K562 (cell line): Measurements from ENCODE around the gene TXNIP. TPM values are rescaled to one million over a fixed set of nuclear protein-coding genes. Genes with fewer than 3 reads are reported as not detected.

ENCODE experiments used
- C11orf30 ChIP-seq: fragments of 450-650 bp; IDR thresholded peaks from 2 replicates; pipeline ENCODE4 v1.6.1; 2016; ENCODE audit warnings: low read depth, mild to moderate bottlenecking
- CBFA2T2 ChIP-seq: fragments of 450-650 bp; conservative IDR thresholded peaks from 2 replicates; pipeline ENCODE4 v1.6.1; 2017; ENCODE audit warnings: mild to moderate bottlenecking
- CC2D1A ChIP-seq: fragments of 450-650 bp; IDR thresholded peaks from 2 replicates; pipeline ENCODE4 v1.6.1; 2017; ENCODE audit warnings: mild to moderate bottlenecking
- COPS2 ChIP-seq: fragments of 450-650 bp; conservative IDR thresholded peaks from 2 replicates; pipeline ENCODE4 v1.6.1; 2016; ENCODE audit warnings: mild to moderate bottlenecking, moderate library complexity
- DIDO1 ChIP-seq: fragments of 450-650 bp; IDR thresholded peaks from 2 replicates; pipeline ENCODE4 v1.6.1; 2016; ENCODE audit warnings: low read depth, missing biosample characterization, missing genetic modification characterization
- ELF2 ChIP-seq: fragments of 250-450 bp; sonication (Bioruptor Pico); IDR thresholded peaks from 2 replicates; pipeline ENCODE4 v1.5.0; 2021; ENCODE audit warnings: mild to moderate bottlenecking
- ELF4 ChIP-seq: fragments of 450-650 bp; formaldehyde crosslinking; IDR thresholded peaks from 2 replicates; pipeline ENCODE4 v1.4.0; 2022; ENCODE audit warnings: missing genetic modification characterization
- GABPA ChIP-seq: fragments of 200-800 bp; sonication (Bioruptor generic); conservative IDR thresholded peaks from 2 replicates; pipeline ENCODE4 v1.6.1; 2016; ENCODE audit warnings: low read depth, missing genetic modification characterization, missing compliant biosample characterization
- GTF2A2 ChIP-seq: IDR thresholded peaks from 2 replicates; pipeline ENCODE4 v1.6.1; 2016; ENCODE audit warnings: mild to moderate bottlenecking, missing genetic modification characterization, missing compliant biosample characterization
- HNRNPUL1 ChIP-seq: fragments of 200-400 bp; formaldehyde crosslinking; IDR thresholded peaks from 2 replicates; pipeline ENCODE4 v1.6.1; 2017; ENCODE audit warnings: low read length
- NFYB ChIP-seq: IDR thresholded peaks from 2 replicates; pipeline ENCODE4 v1.6.1; 2011; ENCODE audit warnings: mild to moderate bottlenecking, moderate library complexity; ENCODE audit not compliant: insufficient read length; ENCODE audit errors: extremely low read depth
- NR2C2 ChIP-seq, 2 experiments: fragments of 200-800 bp in 1 of 2; sonication (Bioruptor generic) in 1 of 2; sonication (generic) in 1 of 2; formaldehyde crosslinking in 1 of 2; IDR thresholded peaks; 2 replicates each; pipeline versions ENCODE4 v1.6.1 to v1.8.0; 2016 to 2022; ENCODE audit warnings: mild to moderate bottlenecking in 1 of 2, missing compliant biosample characterization in 1 of 2, missing genetic modification characterization in 1 of 2, missing genetic modification reagents in 1 of 2
- PRMT5 ChIP-seq: sonication (generic); formaldehyde crosslinking; IDR thresholded peaks from 2 replicates; pipeline ENCODE4 v1.5.0; 2020; ENCODE audit warnings: missing genetic modification reagents
- RBM17 ChIP-seq: fragments of 200-400 bp; formaldehyde crosslinking; IDR thresholded peaks from 2 replicates; pipeline ENCODE4 v1.6.1; 2017; ENCODE audit warnings: low read depth, mild to moderate bottlenecking, low read length, borderline replicate concordance
- SNRNP70 ChIP-seq: fragments of 200-400 bp; formaldehyde crosslinking; optimal IDR thresholded peaks from 2 replicates; pipeline ENCODE3; 2017; ENCODE audit warnings: low read depth, low read length
- TEAD4 ChIP-seq, 2 experiments: sonication (generic) in 1 of 2; formaldehyde crosslinking in 1 of 2; IDR thresholded peaks; 2 replicates each; pipeline versions ENCODE4 v1.6.1 to v1.8.0; 2012 to 2022; ENCODE audit warnings: borderline replicate concordance in 1 of 2, inconsistent platforms in 1 of 2, low read length in 1 of 2, mild to moderate bottlenecking in 1 of 2, missing genetic modification reagents in 1 of 2
- ZNF217 ChIP-seq: sonication (generic); formaldehyde crosslinking; IDR thresholded peaks from 2 replicates; pipeline ENCODE4 v1.8.0; 2022; ENCODE audit warnings: mild to moderate bottlenecking, missing genetic modification reagents
- ZNF282 ChIP-seq: sonication (generic); formaldehyde crosslinking; IDR thresholded peaks from 2 replicates; pipeline ENCODE4 v1.8.1; 2023; ENCODE audit warnings: missing genetic modification reagents
- ZNF696 ChIP-seq: fragments of 250-450 bp; sonication (Bioruptor Pico); conservative IDR thresholded peaks from 2 replicates; pipeline ENCODE4 v1.4.0; 2020; ENCODE audit warnings: mild to moderate bottlenecking, moderate library complexity
- ZNF79 ChIP-seq: fragments of 250-450 bp; sonication (Bioruptor Pico); IDR thresholded peaks from 2 replicates; pipeline ENCODE4 v1.4.0; 2020; ENCODE audit warnings: low read depth, mild to moderate bottlenecking, moderate library complexity
- polyA plus RNA-seq, 8 experiments: library from polyadenylated mRNA; depleted of rRNA in 4 of 8; stranded (reverse) in 5 of 8; unstranded in 3 of 8; fragments of >200 nt; fragmentation: Nextera tagmentation in 2 of 8; fragmentation: Illumina TruSeq in 1 of 8; extraction: Ambion mirVana in 2 of 8; extraction: Trizol in 1 of 8; gene quantifications; 2 replicates each; pipeline versions ENCODE4 v1.2.1 to v1.2.3, GENCODE V29; 2011 to 2014; ENCODE audit warnings: inconsistent platforms in 1 of 8, missing spikeins in 1 of 8
- total RNA-seq, 7 experiments: library from RNA; depleted of rRNA in 6 of 7; stranded (reverse); fragments of >200 nt in 6 of 7; fragmentation: Illumina TruSeq in 2 of 7; extraction: Trizol in 2 of 7; gene quantifications; 2 replicates each; pipeline versions ENCODE4 v1.2.1 to v1.2.3, GENCODE V29; 2011 to 2021; ENCODE audit warnings: low replicate concordance in 1 of 7
- TF ChIP-seq, protein P1 (sequence below): fragments of 450-650 bp; IDR thresholded peaks from 2 replicates; pipeline ENCODE4 v1.6.1; 2017; ENCODE audit warnings: mild to moderate bottlenecking, moderate library complexity
- TF ChIP-seq, protein P2 (sequence below), 2 experiments: fragments of 450-650 bp; IDR thresholded peaks; 2 replicates each; pipeline ENCODE4 v1.6.1; 2016
- TF ChIP-seq, protein P3 (sequence below): fragments of 250-450 bp; sonication (Bioruptor Pico); IDR thresholded peaks from 2 replicates; pipeline ENCODE4 v1.5.0; 2021; ENCODE audit warnings: mild to moderate bottlenecking, moderate library complexity

TXNIP gene
- total and polyA plus RNA-seq, 9 of the 15 experiments (the other 6 are each of a cell fraction or from before 2014, with no cell fraction given), result 120 to 499 (median 257) TPM

DNA sequence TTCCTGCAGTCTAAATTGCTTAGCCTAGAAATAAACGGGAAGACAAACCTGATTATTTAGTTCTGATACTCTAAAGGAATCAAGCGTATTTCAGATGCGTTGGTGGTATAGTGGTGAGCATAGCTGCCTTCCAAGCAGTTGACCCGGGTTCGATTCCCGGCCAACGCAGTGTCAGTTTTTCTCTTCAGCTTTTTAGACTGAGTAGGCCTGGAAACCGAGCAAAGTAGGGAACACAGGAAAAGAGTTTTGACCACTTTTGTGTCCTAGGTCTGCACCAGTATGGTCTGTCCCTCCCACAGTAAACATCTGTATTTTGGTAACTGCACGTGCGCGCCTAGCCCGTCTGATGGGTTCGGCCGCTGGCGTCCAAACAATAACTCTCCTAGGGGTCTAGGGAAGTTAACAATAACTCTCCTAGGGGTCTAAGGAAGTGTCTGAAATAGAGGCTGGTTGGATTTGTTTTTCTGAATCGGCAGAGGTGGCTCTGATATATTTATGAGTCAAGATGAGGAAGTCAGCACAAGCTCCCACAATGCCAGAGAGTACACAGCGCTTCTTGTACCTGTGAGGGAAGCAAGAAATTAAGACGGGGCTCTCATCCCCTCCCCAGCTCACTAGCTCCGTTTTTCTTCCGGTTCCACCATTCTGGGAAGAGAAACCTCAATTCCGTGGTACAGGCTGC lies 40.7 kb upstream of the TXNIP start (continued):
- TF ChIP-seq SNRNP70 (no peak), TEAD4 (IDR thresholded peaks at IDR 0.05; ENCODE audit: low read length) (peak; percentile 86), TEAD4 (CRISPR knock-in tag; IDR thresholded peaks at IDR 0.05; ENCODE audit: borderline replicate concordance) (no peak), C11orf30 (0 out of 2 replicates have a peak, but pooled peaks have one; percentile 12), ZNF282 (CRISPR knock-in tag) (no peak), PRMT5 (CRISPR knock-in tag) (no peak), CC2D1A (no peak), RBM17 (no peak), ELF4 (CRISPR knock-in tag) (no peak), ZNF696 (CRISPR knock-in tag) (no peak), HNRNPUL1 (no peak), CBFA2T2 (no peak), NFYB (no peak), COPS2 (no peak), ZNF217 (CRISPR knock-in tag) (no peak), GABPA (tag) (no peak), DIDO1 (peak; percentile 33; the same call in 1 of the 2 replicates), ZNF79 (CRISPR knock-in tag) (no peak), NR2C2 (CRISPR knock-in tag; IDR thresholded peaks at IDR 0.05) (no peak), NR2C2 (tag; IDR thresholded peaks at IDR 0.05) (no peak), ELF2 (CRISPR knock-in tag) (0 out of 2 replicates have a peak, but pooled peaks have one; percentile 15), GTF2A2 (tag) (no peak)
- TF ChIP-seq, protein P1, sequence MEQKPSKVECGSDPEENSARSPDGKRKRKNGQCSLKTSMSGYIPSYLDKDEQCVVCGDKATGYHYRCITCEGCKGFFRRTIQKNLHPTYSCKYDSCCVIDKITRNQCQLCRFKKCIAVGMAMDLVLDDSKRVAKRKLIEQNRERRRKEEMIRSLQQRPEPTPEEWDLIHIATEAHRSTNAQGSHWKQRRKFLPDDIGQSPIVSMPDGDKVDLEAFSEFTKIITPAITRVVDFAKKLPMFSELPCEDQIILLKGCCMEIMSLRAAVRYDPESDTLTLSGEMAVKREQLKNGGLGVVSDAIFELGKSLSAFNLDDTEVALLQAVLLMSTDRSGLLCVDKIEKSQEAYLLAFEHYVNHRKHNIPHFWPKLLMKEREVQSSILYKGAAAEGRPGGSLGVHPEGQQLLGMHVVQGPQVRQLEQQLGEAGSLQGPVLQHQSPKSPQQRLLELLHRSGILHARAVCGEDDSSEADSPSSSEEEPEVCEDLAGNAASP, result no peak
- TF ChIP-seq, protein P2, sequence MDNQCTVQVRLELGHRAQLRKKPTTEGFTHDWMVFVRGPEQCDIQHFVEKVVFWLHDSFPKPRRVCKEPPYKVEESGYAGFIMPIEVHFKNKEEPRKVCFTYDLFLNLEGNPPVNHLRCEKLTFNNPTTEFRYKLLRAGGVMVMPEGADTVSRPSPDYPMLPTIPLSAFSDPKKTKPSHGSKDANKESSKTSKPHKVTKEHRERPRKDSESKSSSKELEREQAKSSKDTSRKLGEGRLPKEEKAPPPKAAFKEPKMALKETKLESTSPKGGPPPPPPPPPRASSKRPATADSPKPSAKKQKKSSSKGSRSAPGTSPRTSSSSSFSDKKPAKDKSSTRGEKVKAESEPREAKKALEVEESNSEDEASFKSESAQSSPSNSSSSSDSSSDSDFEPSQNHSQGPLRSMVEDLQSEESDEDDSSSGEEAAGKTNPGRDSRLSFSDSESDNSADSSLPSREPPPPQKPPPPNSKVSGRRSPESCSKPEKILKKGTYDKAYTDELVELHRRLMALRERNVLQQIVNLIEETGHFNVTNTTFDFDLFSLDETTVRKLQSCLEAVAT (IDR thresholded peaks at IDR 0.05), result no peak; a peak in 2 of 4 replicates
- TF ChIP-seq, protein P3, sequence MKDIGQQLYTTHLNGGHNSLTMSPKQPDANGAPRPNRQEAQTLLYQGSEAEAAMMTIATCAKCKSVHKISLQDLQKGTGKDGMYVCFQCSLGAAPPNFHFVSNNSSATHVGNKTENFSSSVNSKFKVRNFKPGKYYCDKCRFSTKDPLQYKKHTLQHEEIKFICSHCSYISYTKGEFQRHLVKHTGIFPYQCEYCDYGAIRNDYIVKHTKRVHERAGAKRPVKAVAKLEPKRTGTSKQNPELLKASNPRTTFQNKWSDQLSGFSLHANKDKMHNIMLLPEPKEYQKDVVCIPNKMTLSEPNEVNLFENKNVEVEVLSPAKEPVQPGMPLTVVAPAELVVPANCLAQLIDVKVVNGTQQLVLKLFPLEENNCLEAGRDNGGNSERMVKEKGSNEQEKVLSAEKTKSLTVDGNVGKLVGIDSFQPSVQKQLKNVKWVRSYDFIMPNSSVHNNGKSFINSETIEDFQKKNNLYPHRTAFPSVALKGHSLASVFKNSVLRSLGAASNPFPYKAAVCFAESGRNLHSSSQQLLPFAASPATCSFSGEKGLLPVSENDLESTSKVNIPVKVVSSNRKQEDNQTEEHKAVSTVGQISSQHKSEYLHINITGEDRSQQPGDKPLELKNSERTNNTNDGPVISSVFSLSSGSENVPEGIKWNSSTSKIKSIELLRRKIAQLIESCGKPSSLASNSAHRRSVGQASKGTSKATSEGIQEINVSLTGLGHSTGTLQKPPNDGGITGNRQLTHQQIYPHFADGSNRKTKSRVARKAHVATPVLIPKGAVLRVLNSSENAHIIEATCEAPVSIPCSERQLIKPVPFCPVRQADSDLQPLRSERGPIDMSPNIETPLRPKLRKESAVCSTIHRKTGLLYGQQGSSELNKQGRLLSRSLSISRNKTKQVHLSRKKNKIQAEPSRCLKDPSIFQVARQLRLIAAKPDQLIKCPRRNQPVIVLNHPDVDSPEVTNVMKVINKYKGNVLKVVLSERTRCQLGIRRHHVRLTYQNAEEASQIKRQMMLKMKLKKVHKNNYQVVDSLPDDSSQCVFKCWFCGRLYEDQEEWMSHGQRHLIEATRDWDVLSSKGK (CRISPR knock-in tag), result no peak
